A673 (cell line): ENCODE measurements around the gene GLIPR1. TPM values are rescaled to one million over a fixed set of nuclear protein-coding genes. Genes with fewer than 3 reads are reported as not detected.

Source experiments
- BruUV-seq: library from RNA; stranded (reverse); fragments of 400-500 nt; replicated peaks from 2 replicates; lab custom pipeline; 2021; lab: Mats Ljungman, UMichigan
- CTCF ChIA-PET: fragments of 300-600 bp; sonication (Branson Sonifier 250); formaldehyde crosslinking; loops from one replicate; lab custom pipeline; 2022; ENCODE audit warnings: antibody characterized with exemption; lab: Charles Lee
- POLR2A ChIA-PET: fragments of 300-600 bp; sonication (Branson Sonifier 250); formaldehyde crosslinking; loops from one replicate; lab custom pipeline; 2022; ENCODE audit warnings: antibody characterized with exemption; ENCODE audit not compliant: low non-redundant PET; lab: Charles Lee
- DNase-seq: peaks from one replicate; pipeline ENCODE4 v3.0.0-alpha.2; 2015; ENCODE audit warnings: low spot score
- H3K27ac ChIP-seq: fragments of 200-600 bp; sonication (generic); 2 replicates; pipeline ENCODE4 v1.5.1; 2016; ENCODE audit warnings: mixed run types, low read depth, mild to moderate bottlenecking, mixed read lengths, antibody characterized with exemption, low read length; ENCODE audit not compliant: poor library complexity, severe bottlenecking
- H3K27me3 ChIP-seq: fragments of 200-600 bp; sonication (generic); replicated peaks from 2 replicates; pipeline ENCODE4 v1.6.1; 2017; ENCODE audit warnings: mixed run types, low read depth, mild to moderate bottlenecking, mixed read lengths, antibody characterized with exemption, low read length; ENCODE audit not compliant: insufficient read depth, poor library complexity
- H3K36me3 ChIP-seq: fragments of 200-600 bp; sonication (generic); 2 replicates; pipeline ENCODE4 v1.6.1; 2016; ENCODE audit warnings: mixed run types, mild to moderate bottlenecking, mixed read lengths, antibody characterized with exemption, low read length; ENCODE audit not compliant: insufficient read depth, poor library complexity, severe bottlenecking
- H3K4me1 ChIP-seq: fragments of 200-600 bp; sonication (generic); 2 replicates; pipeline ENCODE4 v1.6.1; 2017; ENCODE audit warnings: mixed run types, mild to moderate bottlenecking, mixed read lengths, antibody characterized with exemption, low read length; ENCODE audit not compliant: insufficient read depth, poor library complexity, severe bottlenecking
- H3K4me3 ChIP-seq: fragments of 200-600 bp; sonication (generic); 2 replicates; pipeline ENCODE4 v1.5.1; 2016; ENCODE audit warnings: low read depth, mixed run types, mild to moderate bottlenecking, mixed read lengths, low read length; ENCODE audit not compliant: poor library complexity, severe bottlenecking
- H3K9me3 ChIP-seq: fragments of 200-600 bp; sonication (generic); 2 replicates; pipeline ENCODE4 v1.6.1; 2016; ENCODE audit warnings: mixed run types, low read depth, mild to moderate bottlenecking, mixed read lengths, antibody characterized with exemption, low read length; ENCODE audit not compliant: poor library complexity, severe bottlenecking
- CTCF ChIP-seq: fragments of 300-800, 200-600 bp; sonication (generic); conservative IDR thresholded peaks from 2 replicates; pipeline ENCODE4 v1.5.1; 2017; ENCODE audit warnings: low read depth, mild to moderate bottlenecking, antibody characterized with exemption, low read length, moderate library complexity, mixed read lengths
- EZH2 ChIP-seq: fragments of 200-600 bp; sonication (generic); IDR thresholded peaks from 2 replicates; pipeline ENCODE4 v1.6.1; 2017; ENCODE audit warnings: borderline replicate concordance, low read depth, mild to moderate bottlenecking, mixed read lengths, antibody characterized with exemption, low read length; ENCODE audit not compliant: poor library complexity, severe bottlenecking
- intact Hi-C: fragments of 100-400 bp; cut with micrococcal nuclease; formaldehyde crosslinking; loops from one replicate; pipeline ENCODE4 v1.10.0; 2022; ENCODE audit not compliant: unreplicated experiment
- total RNA-seq: library from RNA; stranded (reverse); gene quantifications from 2 replicates; pipeline ENCODE4 v1.2.3, GENCODE V29; 2021

Gene GLIPR1
- total RNA-seq, 1 experiment from 2014 or later: 19.7 TPM

- POLR2A ChIA-PET: no interaction called here
- BruUV-seq: no TSS peak
- no peak overlapping the region for H3K27ac ChIP-seq
- no peaks in the 10 kb centered on the region for H3K4me1 ChIP-seq
- no peak for TF ChIP-seq CTCF
- TF ChIP-seq EZH2: no peak
- H3K4me3 ChIP-seq: no peak overlapping the region
- H3K27me3 ChIP-seq: no peaks in the 10 kb centered on the region
- CTCF ChIA-PET: no interaction called here
- H3K36me3 ChIP-seq: no peaks in the 10 kb centered on the region
- intact Hi-C loops: no loop called here
- DNase-seq: no peak
- peaks cover 6% of the 10 kb centered on the region for H3K9me3 ChIP-seq
Measured at GRCh38 chr12:75459755-75460154, 20.8 kb upstream of the GLIPR1 start.

- CTCF ChIA-PET: no interaction called here
- Histone ChIP-seq H3K36me3 (no peaks in the 10 kb centered on the region), H3K4me1 (no peaks in the 10 kb centered on the region), H3K4me3 (no peak overlapping the region), H3K9me3 (peaks cover 6% of the 10 kb centered on the region), H3K27me3 (no peaks in the 10 kb centered on the region), H3K27ac (no peak overlapping the region)
- DNase-seq: no peak
- no peak for TF ChIP-seq EZH2
- TF ChIP-seq CTCF: no peak
- BruUV-seq: no TSS peak
- intact Hi-C loops: no loop called here
- POLR2A ChIA-PET: no interaction called here
Measured at GRCh38 chr12:75460204-75460603, 20.4 kb upstream of the GLIPR1 start.

GRCh38 chr12:75471902-75472890 lies 8.4 kb upstream of the GLIPR1 start:
- Histone ChIP-seq H3K36me3 (no peaks in the 10 kb centered on the region), H3K27me3 (no peaks in the 10 kb centered on the region), H3K4me1 (peaks cover 22% of the 10 kb centered on the region), H3K9me3 (no peaks in the 10 kb centered on the region), H3K27ac (no peak overlapping the region), H3K4me3 (no peak overlapping the region)
- no peak for DNase-seq
- POLR2A ChIA-PET: no interaction called here
- CTCF ChIA-PET: no interaction called here
- intact Hi-C loops: no loop called here
- no TSS peak for BruUV-seq
- TF ChIP-seq CTCF: no peak
- no peak for TF ChIP-seq EZH2
